ENCODE measurements around the gene ZNF138.
"Not testable (repeated sequence)": the region's sequence is repeated elsewhere in the genome, so short reads cannot be mapped to it uniquely, and the experiment has no call there.

Gene ZNF138

DNA sequence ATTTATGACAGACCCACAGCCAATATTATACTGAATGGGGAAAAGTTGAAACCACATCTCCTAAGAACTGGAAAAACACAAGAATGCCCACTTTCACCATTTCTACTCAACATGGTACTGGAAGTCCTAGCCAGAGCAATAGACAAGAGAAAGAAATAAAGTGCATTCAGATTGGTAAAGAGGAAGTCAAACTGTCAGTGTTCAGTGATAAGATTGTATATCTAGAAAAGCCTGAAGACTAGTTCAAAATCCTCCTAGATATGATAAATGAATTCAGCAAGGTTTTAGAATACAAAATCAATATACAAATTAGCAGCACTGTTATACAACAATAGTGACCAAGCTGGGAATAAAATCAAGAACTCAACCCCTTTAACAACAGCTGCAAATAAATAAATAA, 6.9 kb upstream of the ZNF138 start:
- no peaks in the 10 kb centered on the region for H3K9me3 ChIP-seq (ENCODE audit: control insufficient read depth in 1 of 2, low read length in 2 of 2)

GRCh38 chr7:64789241-64789640, 5.0 kb upstream of the ZNF138 start:
- not testable (repeated sequence) for H3K4me3 ChIP-seq (ENCODE audit: low read depth in 1 of 2, low read length in 2 of 2); H3K9ac ChIP-seq (ENCODE audit: low read depth in 1 of 2, low read length in 2 of 2); H3K9me3 ChIP-seq (ENCODE audit: control insufficient read depth in 1 of 2, low read length in 2 of 2); H3K27me3 ChIP-seq (ENCODE audit: control insufficient read depth in 1 of 2, insufficient read depth in 2 of 2, low read length in 2 of 2); H3K36me3 ChIP-seq (ENCODE audit: control insufficient read depth in 1 of 2, insufficient read depth in 2 of 2, low read length in 2 of 2); H3K27ac ChIP-seq (ENCODE audit: low read depth, low read length); H3K4me1 ChIP-seq (ENCODE audit: control insufficient read depth in 1 of 2, insufficient read depth in 2 of 2, low read length in 2 of 2)

More for the DNA sequence above, 6.9 kb upstream of the ZNF138 start:
- no peak overlapping the region for H3K4me3 ChIP-seq (ENCODE audit: low read depth in 1 of 2, low read length in 2 of 2)
- no peak overlapping the region for H3K27ac ChIP-seq (ENCODE audit: low read depth, low read length)
- H3K9ac ChIP-seq (ENCODE audit: low read depth in 1 of 2, low read length in 2 of 2), result no peak overlapping the region
- H3K36me3 ChIP-seq (ENCODE audit: control insufficient read depth in 1 of 2, insufficient read depth in 2 of 2, low read length in 2 of 2), result no peaks in the 10 kb centered on the region
- H3K4me1 ChIP-seq (ENCODE audit: control insufficient read depth in 1 of 2, insufficient read depth in 2 of 2, low read length in 2 of 2), result no peaks in the 10 kb centered on the region
- no peaks in the 10 kb centered on the region for H3K27me3 ChIP-seq (ENCODE audit: control insufficient read depth in 1 of 2, insufficient read depth in 2 of 2, low read length in 2 of 2)

- H3K36me3 ChIP-seq (ENCODE audit: control insufficient read depth in 1 of 2, insufficient read depth in 2 of 2, low read length in 2 of 2), result no peaks in the 10 kb centered on the region
- no peaks in the 10 kb centered on the region for H3K27me3 ChIP-seq (ENCODE audit: control insufficient read depth in 1 of 2, insufficient read depth in 2 of 2, low read length in 2 of 2)
- H3K9ac ChIP-seq (ENCODE audit: low read depth in 1 of 2, low read length in 2 of 2), result no peak overlapping the region
- no peak overlapping the region for H3K27ac ChIP-seq (ENCODE audit: low read depth, low read length)
- no peaks in the 10 kb centered on the region for H3K9me3 ChIP-seq (ENCODE audit: control insufficient read depth in 1 of 2, low read length in 2 of 2)
- no peak overlapping the region for H3K4me3 ChIP-seq (ENCODE audit: low read depth in 1 of 2, low read length in 2 of 2)
- H3K4me1 ChIP-seq (ENCODE audit: control insufficient read depth in 1 of 2, insufficient read depth in 2 of 2, low read length in 2 of 2), result peaks cover 5 to 7% of the 10 kb centered on the region in 2 donors
Measured at GRCh38 chr7:64793106-64793755, 997 bp upstream of the ZNF138 start.

GRCh38 chr7:64795176-64795575, 948 bp downstream of the ZNF138 start:
- Histone ChIP-seq H3K36me3 (ENCODE audit: control insufficient read depth in 1 of 2, insufficient read depth in 2 of 2, low read length in 2 of 2) (peaks cover 3 to 10% of the 10 kb centered on the region in 2 donors), H3K9ac (ENCODE audit: low read depth in 1 of 2, low read length in 2 of 2) (peak overlapping the region; percentile 74 to 88), H3K4me1 (ENCODE audit: control insufficient read depth in 1 of 2, insufficient read depth in 2 of 2, low read length in 2 of 2) (peaks cover 5 to 7% of the 10 kb centered on the region in 2 donors), H3K4me3 (ENCODE audit: low read depth in 1 of 2, low read length in 2 of 2) (peak overlapping the region; percentile 87 to 96), H3K9me3 (ENCODE audit: control insufficient read depth in 1 of 2, low read length in 2 of 2) (no peaks in the 10 kb centered on the region), H3K27me3 (ENCODE audit: control insufficient read depth in 1 of 2, insufficient read depth in 2 of 2, low read length in 2 of 2) (no peaks in the 10 kb centered on the region), H3K27ac (ENCODE audit: low read depth, low read length) (no peak overlapping the region)

GRCh38 chr7:64799169-64799568, 4.9 kb downstream of the ZNF138 start:
- not testable (repeated sequence) for H3K27me3 ChIP-seq (ENCODE audit: control insufficient read depth in 1 of 2, insufficient read depth in 2 of 2, low read length in 2 of 2); H3K9ac ChIP-seq (ENCODE audit: low read depth in 1 of 2, low read length in 2 of 2); H3K27ac ChIP-seq (ENCODE audit: low read depth, low read length); H3K9me3 ChIP-seq (ENCODE audit: control insufficient read depth in 1 of 2, low read length in 2 of 2); H3K4me3 ChIP-seq (ENCODE audit: low read depth in 1 of 2, low read length in 2 of 2); H3K4me1 ChIP-seq (ENCODE audit: control insufficient read depth in 1 of 2, insufficient read depth in 2 of 2, low read length in 2 of 2)
- peaks cover 3 to 14% of the 10 kb centered on the region in 2 donors for H3K36me3 ChIP-seq (ENCODE audit: control insufficient read depth in 1 of 2, insufficient read depth in 2 of 2, low read length in 2 of 2)

DNA sequence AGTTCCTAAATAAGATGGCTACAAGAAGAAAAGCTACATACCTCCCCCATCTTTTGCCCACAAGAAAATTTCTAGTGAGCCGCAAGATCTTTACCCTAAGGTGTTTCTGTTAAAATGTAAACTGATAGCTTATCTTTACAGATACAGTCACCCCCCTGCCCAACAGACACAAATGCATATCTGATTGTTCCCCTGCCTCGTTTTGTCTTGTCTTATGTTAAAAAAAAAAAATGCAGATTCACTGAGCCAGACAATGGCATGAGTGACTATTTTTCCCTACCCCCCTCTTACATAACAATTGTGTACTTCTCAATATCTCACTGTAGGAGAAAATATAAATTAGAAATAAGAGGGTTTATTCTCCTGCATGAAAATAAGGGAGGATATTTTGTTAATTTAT, 8.5 kb downstream of the ZNF138 start:
- Histone ChIP-seq H3K4me1 (ENCODE audit: control insufficient read depth in 1 of 2, insufficient read depth in 2 of 2, low read length in 2 of 2) (no peaks in the 10 kb centered on the region), H3K9ac (ENCODE audit: low read depth in 1 of 2, low read length in 2 of 2) (no peak overlapping the region), H3K9me3 (ENCODE audit: control insufficient read depth in 1 of 2, low read length in 2 of 2) (no peaks in the 10 kb centered on the region), H3K4me3 (ENCODE audit: low read depth in 1 of 2, low read length in 2 of 2) (no peak overlapping the region), H3K36me3 (ENCODE audit: control insufficient read depth in 1 of 2, insufficient read depth in 2 of 2, low read length in 2 of 2) (peaks cover 3 to 14% of the 10 kb centered on the region in 2 donors), H3K27ac (ENCODE audit: low read depth, low read length) (no peak overlapping the region), H3K27me3 (ENCODE audit: control insufficient read depth in 1 of 2, insufficient read depth in 2 of 2, low read length in 2 of 2) (no peaks in the 10 kb centered on the region)

- H3K36me3 ChIP-seq (ENCODE audit: control insufficient read depth in 1 of 2, insufficient read depth in 2 of 2, low read length in 2 of 2), result peaks cover 0 to 1% of the 10 kb centered on the region in 2 donors
- H3K27ac ChIP-seq (ENCODE audit: low read depth, low read length), result no peak overlapping the region
- H3K4me1 ChIP-seq (ENCODE audit: control insufficient read depth in 1 of 2, insufficient read depth in 2 of 2, low read length in 2 of 2), result no peaks in the 10 kb centered on the region
- H3K27me3 ChIP-seq (ENCODE audit: control insufficient read depth in 1 of 2, insufficient read depth in 2 of 2, low read length in 2 of 2), result no peaks in the 10 kb centered on the region
- H3K9ac ChIP-seq (ENCODE audit: low read depth in 1 of 2, low read length in 2 of 2), result no peak overlapping the region
- no peak overlapping the region for H3K4me3 ChIP-seq (ENCODE audit: low read depth in 1 of 2, low read length in 2 of 2)
- peaks cover 0 to 3% of the 10 kb centered on the region in 2 donors for H3K9me3 ChIP-seq (ENCODE audit: control insufficient read depth in 1 of 2, low read length in 2 of 2)
Measured at GRCh38 chr7:64807731-64808365, 13.6 kb downstream of the ZNF138 start.

DNA sequence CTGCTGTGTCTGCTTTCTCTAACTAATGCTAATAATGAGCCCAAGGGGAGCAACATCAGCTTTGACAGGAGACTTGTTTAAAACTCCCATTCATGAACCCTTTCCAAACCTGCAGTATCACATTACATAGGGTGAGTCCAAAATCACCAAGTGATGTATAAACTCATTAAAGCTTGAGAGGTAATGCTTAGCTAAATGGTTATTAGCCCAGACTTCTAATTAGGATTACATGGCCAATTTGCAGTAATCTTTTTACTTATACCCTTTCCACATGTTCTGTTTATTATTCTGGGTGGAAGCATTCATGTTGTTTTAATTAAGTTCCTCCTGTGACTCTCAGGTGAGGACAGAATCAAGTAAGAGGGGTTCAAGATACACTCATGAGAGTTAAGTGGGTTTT, 17.5 kb downstream of the ZNF138 start:
- Histone ChIP-seq H3K4me1 (ENCODE audit: control insufficient read depth in 1 of 2, insufficient read depth in 2 of 2, low read length in 2 of 2) (no peaks in the 10 kb centered on the region), H3K9me3 (ENCODE audit: control insufficient read depth in 1 of 2, low read length in 2 of 2) (peaks cover 0 to 3% of the 10 kb centered on the region in 2 donors), H3K9ac (ENCODE audit: low read depth in 1 of 2, low read length in 2 of 2) (no peak overlapping the region), H3K27me3 (ENCODE audit: control insufficient read depth in 1 of 2, insufficient read depth in 2 of 2, low read length in 2 of 2) (no peaks in the 10 kb centered on the region), H3K27ac (ENCODE audit: low read depth, low read length) (no peak overlapping the region), H3K4me3 (ENCODE audit: low read depth in 1 of 2, low read length in 2 of 2) (no peak overlapping the region), H3K36me3 (ENCODE audit: control insufficient read depth in 1 of 2, insufficient read depth in 2 of 2, low read length in 2 of 2) (peaks cover 0 to 3% of the 10 kb centered on the region in 2 donors)

DNA sequence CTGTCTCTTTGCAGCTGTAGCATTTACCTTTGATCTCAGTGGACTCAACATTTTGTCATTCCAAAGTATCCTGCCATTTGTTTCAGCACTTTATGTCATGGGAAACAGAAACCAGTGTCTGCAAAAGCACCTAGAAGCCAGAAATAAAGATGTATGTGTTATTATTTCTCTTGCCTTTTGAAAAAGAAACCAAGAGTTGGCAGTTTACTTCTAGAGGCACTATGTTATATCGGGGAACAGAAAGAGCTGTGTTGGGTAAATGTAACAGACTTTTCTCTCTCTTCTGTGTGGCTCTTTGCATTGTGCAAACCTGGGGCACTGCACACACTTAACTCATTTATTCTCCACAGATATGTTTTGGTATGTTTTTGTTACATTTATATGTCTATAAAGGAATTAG, 36.7 kb downstream of the ZNF138 start:
- Histone ChIP-seq H3K9me3 (ENCODE audit: control insufficient read depth in 1 of 2, low read length in 2 of 2) (no peaks in the 10 kb centered on the region), H3K4me1 (ENCODE audit: control insufficient read depth in 1 of 2, insufficient read depth in 2 of 2, low read length in 2 of 2) (no peaks in the 10 kb centered on the region), H3K27ac (ENCODE audit: low read depth, low read length) (no peak overlapping the region), H3K9ac (ENCODE audit: low read depth in 1 of 2, low read length in 2 of 2) (no peak overlapping the region), H3K4me3 (ENCODE audit: low read depth in 1 of 2, low read length in 2 of 2) (no peak overlapping the region), H3K27me3 (ENCODE audit: control insufficient read depth in 1 of 2, insufficient read depth in 2 of 2, low read length in 2 of 2) (no peaks in the 10 kb centered on the region), H3K36me3 (ENCODE audit: control insufficient read depth in 1 of 2, insufficient read depth in 2 of 2, low read length in 2 of 2) (peaks cover 0 to 4% of the 10 kb centered on the region in 2 donors)

DNA sequence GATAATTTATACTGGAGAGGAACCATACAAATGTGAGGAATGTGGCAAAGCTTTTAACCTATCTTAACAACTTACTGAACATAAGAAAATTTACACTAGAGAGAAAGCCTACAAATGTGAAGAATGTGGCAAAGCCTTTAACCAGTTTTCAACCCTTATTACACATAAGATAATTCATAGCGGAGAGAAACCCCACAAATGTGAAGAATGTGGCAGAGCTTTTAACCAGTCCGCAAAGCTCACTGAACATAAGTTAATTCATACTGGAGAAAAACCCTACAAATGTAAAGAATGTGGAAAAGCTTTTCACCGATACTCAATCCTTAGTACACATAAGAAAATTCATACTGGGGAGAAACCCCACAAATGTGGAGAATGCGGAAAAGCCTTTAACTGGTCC, 37.9 kb downstream of the ZNF138 start:
- Histone ChIP-seq H3K9me3 (ENCODE audit: control insufficient read depth in 1 of 2, low read length in 2 of 2) (no peaks in the 10 kb centered on the region), H3K4me1 (ENCODE audit: control insufficient read depth in 1 of 2, insufficient read depth in 2 of 2, low read length in 2 of 2) (no peaks in the 10 kb centered on the region), H3K36me3 (ENCODE audit: control insufficient read depth in 1 of 2, insufficient read depth in 2 of 2, low read length in 2 of 2) (peaks cover 0 to 4% of the 10 kb centered on the region in 2 donors), H3K4me3 (ENCODE audit: low read depth in 1 of 2, low read length in 2 of 2) (no peak overlapping the region), H3K9ac (ENCODE audit: low read depth in 1 of 2, low read length in 2 of 2) (no peak overlapping the region), H3K27me3 (ENCODE audit: control insufficient read depth in 1 of 2, insufficient read depth in 2 of 2, low read length in 2 of 2) (no peaks in the 10 kb centered on the region), H3K27ac (ENCODE audit: low read depth, low read length) (no peak overlapping the region)

Measured in duodenal mucosa (tissue), 2 donors.